ENCODE measurements around the gene NBEAL2.

GRCh38 chr3:46968783-46969428 lies 10.6 kb upstream of the NBEAL2 start:
- TF ChIP-seq CTCF (IDR thresholded peaks at IDR 0.05), result no peak
- no peak for TF ChIP-seq POLR2A (IDR thresholded peaks at IDR 0.05)
